CD4-positive, alpha-beta T cell treated with Interleukin-6 at 100 ng/mL for 8 hours (primary cell): ENCODE data around the gene EIF2S2.
A peak's percentile ranks its signal among the peaks of the same experiment; 100 is the strongest.

Source experiments
- DNase-seq: peaks from one replicate; pipeline ENCODE4 v3.0.0-alpha.2; 2020; ENCODE audit warnings: mixed read lengths, low spot score

EIF2S2 gene

GRCh38 chr20:34122274-34122980 lies 10.4 kb upstream of the EIF2S2 start:
- no peak for DNase-seq

GRCh38 chr20:34120213-34120612 lies 8.2 kb upstream of the EIF2S2 start:
- no peak for DNase-seq

- DNase-seq, result no peak
These were observed 3.2 kb upstream of the EIF2S2 start for GRCh38 chr20:34115232-34115631.

- DNase-seq, result no peak
These were observed 2.8 kb upstream of the EIF2S2 start for GRCh38 chr20:34114809-34115208.

- peak; percentile 10 for DNase-seq
These were observed 608 bp upstream of the EIF2S2 start for GRCh38 chr20:34112600-34113101.

GRCh38 chr20:34110745-34111641 lies 1.1 kb downstream of the EIF2S2 start:
- DNase-seq, result peak; percentile 6

- DNase-seq, result no peak
These were observed 1.9 kb downstream of the EIF2S2 start for GRCh38 chr20:34110025-34110744.

- no peak for DNase-seq
These were observed 2.6 kb downstream of the EIF2S2 start for GRCh38 chr20:34109442-34109841.

- no peak for DNase-seq
These were observed 3.3 kb downstream of the EIF2S2 start for GRCh38 chr20:34108616-34109174.

- no peak for DNase-seq
These were observed 5.9 kb downstream of the EIF2S2 start for GRCh38 chr20:34105978-34106675.

GRCh38 chr20:34104059-34104458 lies 8.0 kb downstream of the EIF2S2 start:
- no peak for DNase-seq

- no peak for DNase-seq
These were observed 9.7 kb downstream of the EIF2S2 start for GRCh38 chr20:34102342-34102741.

GRCh38 chr20:34100576-34100975 lies 11.5 kb downstream of the EIF2S2 start:
- DNase-seq, result no peak

- DNase-seq, result no peak
These were observed 12.4 kb downstream of the EIF2S2 start for GRCh38 chr20:34099675-34100074.

GRCh38 chr20:34098570-34098969 lies 13.5 kb downstream of the EIF2S2 start:
- DNase-seq, result no peak

GRCh38 chr20:34096699-34097444 lies 15.2 kb downstream of the EIF2S2 start:
- no peak for DNase-seq

- DNase-seq, result no peak
These were observed 16.2 kb downstream of the EIF2S2 start for GRCh38 chr20:34095825-34096224.

- no peak for DNase-seq
These were observed 18.1 kb downstream of the EIF2S2 start for GRCh38 chr20:34093895-34094294.

- DNase-seq, result no peak
These were observed 20.3 kb downstream of the EIF2S2 start for GRCh38 chr20:34091637-34092200.

- no peak for DNase-seq
These were observed 21.4 kb downstream of the EIF2S2 start for GRCh38 chr20:34090645-34091044.
